Large intestine (tissue), 3 donors: ENCODE data around the gene TAF7L. TPM values are rescaled to one million over a fixed set of nuclear protein-coding genes. Genes with fewer than 3 reads are reported as not detected.

Experiments
- DNase-seq, 2 donors: peaks; one replicate each; pipeline versions ENCODE4 v3.0.0 to v3.0.0-alpha.2; 2013
- H3K27ac ChIP-seq: one replicate; pipeline ENCODE4 v1.5.1; 2013; ENCODE audit warnings: low read length
- H3K27me3 ChIP-seq: 2 replicates; pipeline ENCODE4 v1.6.1; 2013; ENCODE audit warnings: low read length; ENCODE audit not compliant: control insufficient read depth, insufficient read depth
- H3K36me3 ChIP-seq: 2 replicates; pipeline ENCODE4 v1.6.1; 2013; ENCODE audit warnings: low read length; ENCODE audit not compliant: control insufficient read depth, insufficient read depth
- H3K4me1 ChIP-seq: one replicate; pipeline ENCODE4 v1.6.1; 2013; ENCODE audit warnings: low read length; ENCODE audit not compliant: control insufficient read depth, insufficient read depth
- H3K4me3 ChIP-seq: one replicate; pipeline ENCODE4 v1.5.1; 2013; ENCODE audit warnings: low read length
- H3K9me3 ChIP-seq: one replicate; pipeline ENCODE4 v1.6.1; 2013; ENCODE audit warnings: mild to moderate bottlenecking, low read depth, low read length, moderate library complexity; ENCODE audit not compliant: control insufficient read depth
- WGBS: methylation state at CpG from one replicate; pipeline ENCODE4 v1.1.5; 2013; ENCODE audit warnings: low lambda C conversion rate; ENCODE audit not compliant: insufficient coverage; 5-methylcytosine and 5-hydroxymethylcytosine counted together
- polyA plus RNA-seq: library from polyadenylated mRNA; unstranded; fragments of 120-200 nt; gene quantifications from one replicate; pipeline ENCODE4 v1.2.1, GENCODE V29; 2013

Gene TAF7L
- polyA plus RNA-seq, 1 donor: 0.18 TPM

- Histone ChIP-seq H3K4me1 (no peaks in the 10 kb centered on the region), H3K4me3 (no peak overlapping the region), H3K36me3 (no peaks in the 10 kb centered on the region), H3K27ac (no peak overlapping the region), H3K27me3 (no peaks in the 10 kb centered on the region), H3K9me3 (no peaks in the 10 kb centered on the region)
- WGBS: no CpG with 5 or more reads among the region's 2 CpGs
- DNase-seq: no peak
Observed at GRCh38 chrX:101263766-101264165, 27.4 kb downstream of the TAF7L start.

GRCh38 chrX:101262590-101262989, 28.5 kb downstream of the TAF7L start:
- no CpG with 5 or more reads among the region's 4 CpGs for WGBS
- Histone ChIP-seq H3K36me3 (no peaks in the 10 kb centered on the region), H3K4me3 (no peak overlapping the region), H3K9me3 (no peaks in the 10 kb centered on the region), H3K27me3 (no peaks in the 10 kb centered on the region), H3K4me1 (no peaks in the 10 kb centered on the region), H3K27ac (no peak overlapping the region)
- no peak for DNase-seq

DNA sequence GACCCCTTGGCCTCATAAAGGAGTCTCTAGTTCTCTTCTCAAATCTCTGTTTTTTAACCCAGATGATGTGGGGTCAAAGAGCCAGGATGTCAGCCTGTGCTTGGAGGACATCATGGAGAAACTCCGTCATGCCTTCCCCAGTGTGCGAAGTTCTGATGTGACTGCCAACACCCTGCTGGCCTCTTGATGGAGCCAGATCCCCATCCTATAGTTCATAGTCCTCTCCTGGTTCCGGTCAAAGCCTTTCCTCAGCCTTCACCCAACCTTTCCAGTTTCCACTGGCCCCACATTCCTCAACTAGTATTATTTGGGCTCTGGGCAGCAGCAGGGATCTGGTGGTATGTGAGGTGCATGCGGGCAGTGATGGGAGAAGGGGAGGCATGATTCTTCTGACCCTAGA, 30.7 kb downstream of the TAF7L start:
- WGBS: no CpG with 5 or more reads among the region's 4 CpGs
- peak in 1 of 2 donors; percentile 9 for DNase-seq

DNA sequence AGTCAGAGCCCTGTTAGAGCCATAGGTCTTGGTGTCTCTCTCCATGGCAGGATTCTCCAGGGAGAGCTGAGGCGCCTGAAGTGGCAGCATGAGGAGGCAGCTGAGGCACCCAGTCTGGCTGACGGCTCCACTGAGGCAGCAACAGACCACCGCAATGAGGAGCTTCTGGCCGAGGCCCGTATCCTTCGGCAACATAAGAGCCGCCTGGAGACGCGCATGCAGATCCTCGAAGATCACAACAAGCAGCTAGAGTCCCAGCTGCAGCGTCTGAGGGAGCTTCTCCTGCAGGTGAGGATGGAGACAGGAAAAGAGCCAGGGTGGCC, 32.9 kb downstream of the TAF7L start:
- WGBS: no CpG with 5 or more reads among the region's 11 CpGs

More for the DNA sequence above, 30.7 kb downstream of the TAF7L start:
- no peak overlapping the region for H3K27ac ChIP-seq
- H3K27me3 ChIP-seq: no peaks in the 10 kb centered on the region
- H3K36me3 ChIP-seq: no peaks in the 10 kb centered on the region
- no peak overlapping the region for H3K4me3 ChIP-seq
- H3K4me1 ChIP-seq: no peaks in the 10 kb centered on the region
- H3K9me3 ChIP-seq: no peaks in the 10 kb centered on the region

GRCh38 chrX:101257448-101258258, 33.5 kb downstream of the TAF7L start:
- no peaks in the 10 kb centered on the region for H3K4me1 ChIP-seq
- DNase-seq: no peak
- H3K27ac ChIP-seq: no peak overlapping the region
- no peaks in the 10 kb centered on the region for H3K27me3 ChIP-seq
- H3K4me3 ChIP-seq: no peak overlapping the region
- no peaks in the 10 kb centered on the region for H3K9me3 ChIP-seq
- WGBS: no CpG with 5 or more reads among the region's 4 CpGs
- H3K36me3 ChIP-seq: no peaks in the 10 kb centered on the region

More for the DNA sequence above, 32.9 kb downstream of the TAF7L start:
- no peaks in the 10 kb centered on the region for H3K36me3 ChIP-seq
- H3K27ac ChIP-seq: no peak overlapping the region
- H3K4me1 ChIP-seq: no peaks in the 10 kb centered on the region
- H3K9me3 ChIP-seq: no peaks in the 10 kb centered on the region
- no peak for DNase-seq
- no peak overlapping the region for H3K4me3 ChIP-seq
- H3K27me3 ChIP-seq: no peaks in the 10 kb centered on the region

DNA sequence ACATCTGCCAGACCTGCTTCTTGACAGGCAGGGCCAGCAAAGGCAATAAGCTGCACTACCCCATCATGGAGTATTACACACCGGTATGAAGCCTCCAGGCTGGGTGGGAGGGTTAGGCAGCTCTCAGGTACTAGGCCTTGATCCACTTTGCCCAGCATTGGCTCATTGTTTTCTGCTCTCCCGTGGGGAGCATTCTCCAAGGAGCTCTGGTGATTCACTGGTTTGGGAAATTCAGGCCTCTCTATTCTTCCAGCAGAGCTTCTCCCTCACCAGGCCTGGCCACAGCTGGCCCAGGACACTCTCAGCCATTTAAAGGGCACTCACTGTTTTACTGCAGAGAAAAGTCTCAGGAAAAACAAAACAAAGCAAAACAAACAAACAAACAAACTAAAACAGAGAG, 38.5 kb downstream of the TAF7L start:
- no peaks in the 10 kb centered on the region for H3K27me3 ChIP-seq
- H3K4me1 ChIP-seq: no peaks in the 10 kb centered on the region
- no peak overlapping the region for H3K27ac ChIP-seq
- no peaks in the 10 kb centered on the region for H3K9me3 ChIP-seq
- no peaks in the 10 kb centered on the region for H3K36me3 ChIP-seq
- no peak for DNase-seq
- no CpG with 5 or more reads among the region's 2 CpGs for WGBS
- no peak overlapping the region for H3K4me3 ChIP-seq

GRCh38 chrX:101241531-101241930, 49.6 kb downstream of the TAF7L start:
- Histone ChIP-seq H3K36me3 (no peaks in the 10 kb centered on the region), H3K4me3 (no peak overlapping the region), H3K9me3 (no peaks in the 10 kb centered on the region), H3K27me3 (no peaks in the 10 kb centered on the region), H3K4me1 (no peaks in the 10 kb centered on the region), H3K27ac (no peak overlapping the region)
- no peak for DNase-seq
- WGBS: no CpG with 5 or more reads among the region's 9 CpGs

DNA sequence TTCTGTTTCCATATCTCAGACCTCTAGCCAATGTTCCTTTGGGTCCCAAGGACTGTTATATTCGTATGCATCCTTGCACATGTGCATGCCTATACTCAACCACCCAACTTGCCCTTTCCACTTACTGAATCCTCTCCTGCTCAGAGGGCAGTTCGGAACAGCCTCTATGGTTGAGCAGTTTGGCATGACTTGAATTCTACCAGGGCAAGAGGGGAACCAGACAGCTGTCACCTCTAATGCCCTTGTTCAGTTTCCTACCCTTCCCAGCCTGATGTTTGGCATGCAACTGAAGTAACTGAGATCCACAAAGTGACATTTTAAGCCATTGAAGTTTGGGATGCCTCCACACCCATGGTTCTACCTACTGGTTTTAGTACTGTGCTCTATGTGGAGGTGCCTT, 54.1 kb downstream of the TAF7L start:
- DNase-seq: no peak
- no CpG with 5 or more reads among the region's 2 CpGs for WGBS
- Histone ChIP-seq H3K4me1 (no peaks in the 10 kb centered on the region), H3K9me3 (no peaks in the 10 kb centered on the region), H3K36me3 (no peaks in the 10 kb centered on the region), H3K27me3 (no peaks in the 10 kb centered on the region), H3K4me3 (no peak overlapping the region), H3K27ac (no peak overlapping the region)

- no peak overlapping the region for H3K27ac ChIP-seq
Observed at GRCh38 chrX:101232316-101232715, 58.8 kb downstream of the TAF7L start.

DNA sequence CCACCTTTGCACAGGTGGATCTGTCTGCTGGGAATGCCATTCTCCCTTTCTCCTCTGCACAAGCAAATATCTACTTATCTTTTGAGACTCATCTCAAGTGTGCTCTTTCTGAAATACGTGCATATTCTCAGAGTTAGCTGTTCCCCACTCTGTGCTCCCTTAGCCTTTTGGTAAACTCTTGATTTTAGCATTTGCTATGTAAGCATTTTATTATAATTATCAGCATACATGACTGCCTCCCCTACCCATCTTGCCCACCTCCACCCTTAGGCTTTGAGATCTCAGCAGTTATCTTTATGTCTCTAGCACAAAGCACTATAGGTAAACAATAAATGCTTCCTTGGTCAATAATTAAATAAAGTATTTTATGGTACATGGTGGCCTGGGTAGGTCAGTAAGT, 60.1 kb downstream of the TAF7L start:
- Histone ChIP-seq H3K36me3 (no peaks in the 10 kb centered on the region), H3K27ac (no peak overlapping the region), H3K4me1 (no peaks in the 10 kb centered on the region), H3K9me3 (no peaks in the 10 kb centered on the region), H3K4me3 (no peak overlapping the region), H3K27me3 (no peaks in the 10 kb centered on the region)
- no peak for DNase-seq
- no CpG with 5 or more reads among the region's 1 CpG for WGBS

More at GRCh38 chrX:101232316-101232715, 58.8 kb downstream of the TAF7L start:
- Histone ChIP-seq H3K9me3 (no peaks in the 10 kb centered on the region), H3K27me3 (no peaks in the 10 kb centered on the region), H3K4me1 (no peaks in the 10 kb centered on the region), H3K4me3 (no peak overlapping the region), H3K36me3 (no peaks in the 10 kb centered on the region)
- DNase-seq: no peak
- 60% methylated on average over 1 of the region's 5 CpGs for WGBS

GRCh38 chrX:101230636-101231035, 60.5 kb downstream of the TAF7L start:
- Histone ChIP-seq H3K9me3 (no peaks in the 10 kb centered on the region), H3K27ac (no peak overlapping the region), H3K4me3 (no peak overlapping the region), H3K36me3 (no peaks in the 10 kb centered on the region), H3K4me1 (no peaks in the 10 kb centered on the region), H3K27me3 (no peaks in the 10 kb centered on the region)
- no CpG with 5 or more reads among the region's 2 CpGs for WGBS
- DNase-seq: no peak
